ENCODE data around the gene LEMD1. TPM values are rescaled to one million over a fixed set of nuclear protein-coding genes. Genes with fewer than 3 reads are reported as not detected.

Gene LEMD1
- 1 to 10 TPM in 1 of 2 donors, not detected in 1; 1.1 TPM for total RNA-seq
- long read RNA-seq: 0 reads

DNA sequence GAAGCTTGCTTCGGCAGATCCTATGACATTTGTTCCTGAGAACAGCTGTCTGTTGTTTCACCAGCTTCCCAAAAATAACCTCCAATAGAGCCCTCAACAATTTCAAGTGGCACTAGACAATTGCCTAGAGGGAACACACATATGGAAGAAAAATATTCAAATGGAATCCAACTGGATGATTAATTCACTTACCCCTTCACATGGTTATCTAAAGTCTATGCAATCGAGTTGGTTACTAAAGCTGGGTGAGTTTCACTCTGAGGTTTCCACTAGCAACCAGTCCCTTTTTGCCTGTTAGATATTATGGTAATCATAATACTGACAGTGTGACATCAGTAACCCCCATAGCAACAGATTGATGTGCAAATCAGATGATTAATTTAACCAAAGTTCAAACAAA, at the start of gene LEMD1:
TSS of gene LEMD1 (minus strand) at position 259 of the 400 bp plus-strand sequence. CDS start 1,520 bp downstream, outside the sequence.
- no peak for DNase-seq
- intact Hi-C loops (cut with DNase I, micrococcal nuclease): no loop called here
- no peak for ATAC-seq

GRCh38 chr1:205470131-205470530, 48.3 kb upstream of the LEMD1 start:
- intact Hi-C loops (cut with DNase I, micrococcal nuclease): no loop called here
- peak; percentile 95 for ATAC-seq

DNA sequence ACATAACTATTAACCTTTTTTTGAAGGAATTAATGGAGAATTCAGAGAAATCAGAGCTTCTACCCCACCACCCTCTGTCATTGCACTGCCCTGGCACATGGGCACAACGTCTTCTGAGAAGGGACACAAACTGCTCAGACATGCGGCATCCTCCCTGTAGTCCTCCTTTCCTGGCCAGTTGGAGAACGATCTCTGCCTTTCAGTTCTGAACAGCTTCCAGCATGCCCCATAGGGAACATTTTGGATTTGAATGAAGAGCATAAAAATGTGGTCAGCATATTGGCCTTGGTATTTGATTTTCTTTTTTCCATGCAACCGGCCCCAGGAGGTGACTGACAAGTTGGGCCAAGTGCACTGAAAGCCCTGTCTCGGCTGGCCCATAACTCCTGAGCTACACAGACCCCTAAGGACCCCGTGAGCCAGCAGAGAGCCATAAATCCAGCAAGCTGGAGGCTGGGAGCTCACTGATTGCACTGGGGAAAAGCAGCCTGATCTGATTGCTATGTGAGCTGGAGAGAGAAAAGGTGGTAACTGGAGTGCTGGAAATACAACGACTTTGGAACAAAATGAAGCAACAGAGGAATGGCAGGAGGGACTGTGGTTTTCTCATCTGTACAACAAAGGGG, 44.9 kb upstream of the LEMD1 start:
- intact Hi-C loops (cut with DNase I, micrococcal nuclease): no loop called here
- DNase-seq (no peak), ATAC-seq (no peak)

More at GRCh38 chr1:205470131-205470530, 48.3 kb upstream of the LEMD1 start:
- peak; percentile 46 to 53 for DNase-seq

GRCh38 chr1:205465392-205465791, 43.5 kb upstream of the LEMD1 start:
- no peak for DNase-seq
- no peak for ATAC-seq
- intact Hi-C loops (cut with DNase I, micrococcal nuclease): no loop called here

DNA sequence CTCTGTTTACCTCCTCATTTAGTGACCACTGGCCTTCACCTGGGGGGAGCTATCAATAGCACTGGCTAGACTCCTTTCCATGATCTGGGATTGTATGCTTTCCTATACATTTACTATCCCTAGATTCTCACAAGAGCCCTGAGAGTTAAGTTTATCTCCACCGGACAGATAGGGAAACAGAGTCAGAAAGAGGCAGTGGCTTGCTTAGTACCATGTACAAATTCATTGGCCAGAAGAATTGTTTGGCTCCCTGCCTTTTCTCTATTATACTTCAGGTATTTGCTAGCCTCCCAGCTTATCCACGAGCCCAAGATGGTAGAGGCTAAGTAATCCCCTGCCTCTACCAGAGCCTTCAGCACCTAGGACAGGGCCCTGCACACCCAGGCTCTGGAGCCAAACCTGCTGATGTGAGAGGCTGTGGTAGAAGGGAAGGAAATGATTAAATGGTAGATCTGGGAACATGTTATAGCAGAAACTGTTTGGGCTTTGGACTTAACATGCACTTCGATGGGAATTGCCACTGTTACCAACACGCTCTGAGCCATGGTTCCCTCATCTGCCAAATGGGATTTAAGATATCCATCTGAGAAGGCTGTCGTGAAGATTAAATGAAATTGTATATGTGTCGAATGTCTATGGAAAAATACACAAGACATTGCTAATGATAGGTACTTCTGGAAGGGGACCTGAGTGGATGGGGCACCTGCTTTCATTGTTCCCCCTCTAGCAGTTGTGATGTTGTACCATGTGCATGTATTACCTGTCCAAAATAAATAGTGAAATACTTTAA, 37.1 kb upstream of the LEMD1 start:
- intact Hi-C loops (cut with DNase I, micrococcal nuclease): no loop called here
- DNase-seq (peak in 1 of 2 donors; percentile 49), ATAC-seq (peak; percentile 67)

- ATAC-seq (peak; percentile 54), DNase-seq (no peak)
- intact Hi-C loops (cut with DNase I, micrococcal nuclease): no loop called here
Observed at GRCh38 chr1:205456868-205457745, 35.3 kb upstream of the LEMD1 start.

GRCh38 chr1:205456383-205456867, 34.6 kb upstream of the LEMD1 start:
- intact Hi-C loops (cut with DNase I, micrococcal nuclease): no loop called here
- peak; percentile 53 for ATAC-seq
- no peak for DNase-seq

DNA sequence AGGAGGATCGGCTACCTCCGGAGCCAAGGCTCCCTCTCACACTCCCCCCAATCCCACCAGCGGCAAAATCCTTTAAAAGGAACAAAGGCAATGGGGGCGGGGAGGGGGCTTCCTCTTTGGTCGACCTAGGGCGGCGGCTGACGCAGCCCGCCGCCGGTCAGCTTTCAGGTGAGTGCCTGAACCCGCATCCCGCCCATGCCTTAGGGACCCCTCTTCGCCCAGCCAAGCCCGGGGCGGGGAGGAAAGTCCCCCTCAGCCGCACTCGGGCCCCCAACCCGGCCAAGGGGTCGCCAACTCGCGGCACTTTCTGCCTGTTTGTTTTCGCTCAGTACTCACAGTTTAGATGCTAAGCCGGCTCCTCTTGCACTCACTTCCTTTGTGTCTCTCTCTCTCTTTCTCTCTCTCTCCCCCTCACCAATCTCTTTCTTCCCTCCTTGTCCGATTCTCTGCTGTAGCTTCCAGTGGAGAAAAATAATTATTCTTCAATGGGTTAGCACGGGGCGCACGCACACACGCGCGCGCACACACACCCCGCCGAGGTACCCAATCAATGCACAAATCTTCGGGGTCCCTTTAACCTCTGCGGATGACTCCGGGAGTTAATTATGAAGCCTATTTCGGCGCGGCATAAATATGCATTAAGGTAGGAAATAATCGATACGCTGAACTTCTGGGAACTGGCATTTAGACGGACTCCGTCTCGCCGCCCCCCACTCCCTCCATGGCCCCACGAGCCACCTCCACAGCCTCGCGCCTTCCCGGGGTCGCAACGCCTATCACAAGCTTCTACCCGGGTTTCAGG, 33.9 kb upstream of the LEMD1 start, which contains the start of gene BLACAT1:
TSS of gene BLACAT1 (minus strand) at position 465 of the 802 bp plus-strand sequence.
- intact Hi-C loops (cut with DNase I, micrococcal nuclease): no loop called here
- no peak for DNase-seq
- no peak for ATAC-seq

GRCh38 chr1:205454903-205455335, 33.1 kb upstream of the LEMD1 start:
- ATAC-seq (no peak), DNase-seq (no peak)
- intact Hi-C loops (cut with DNase I, micrococcal nuclease): no loop called here

- intact Hi-C loops (cut with DNase I, micrococcal nuclease): no loop called here
- DNase-seq (no peak), ATAC-seq (no peak)
Observed at GRCh38 chr1:205453466-205453865, 31.6 kb upstream of the LEMD1 start.

DNA sequence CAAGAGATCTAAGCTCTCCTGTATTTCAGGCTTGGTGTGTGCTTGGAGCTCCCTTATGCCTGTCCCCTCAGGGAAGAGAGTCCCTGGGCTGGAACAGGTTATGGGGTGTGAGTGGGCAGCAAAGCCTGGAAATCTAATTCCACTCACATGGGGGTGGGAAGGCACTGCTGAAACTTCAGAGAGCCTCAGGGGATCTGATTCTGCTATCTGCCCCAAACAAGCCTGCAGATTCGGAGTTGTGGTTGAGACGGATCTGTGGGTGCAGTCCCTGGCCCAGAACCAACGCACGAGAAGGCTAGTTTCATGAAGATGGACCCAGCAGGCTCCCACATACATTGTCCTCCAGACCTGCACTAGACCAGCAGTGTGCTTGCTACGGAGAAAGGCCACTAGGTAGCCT, 31.1 kb upstream of the LEMD1 start:
- intact Hi-C loops (cut with DNase I, micrococcal nuclease): no loop called here
- ATAC-seq (no peak), DNase-seq (no peak)

GRCh38 chr1:205452364-205452763, 30.5 kb upstream of the LEMD1 start:
- DNase-seq (no peak), ATAC-seq (no peak)
- intact Hi-C loops (cut with DNase I, micrococcal nuclease): no loop called here

DNA sequence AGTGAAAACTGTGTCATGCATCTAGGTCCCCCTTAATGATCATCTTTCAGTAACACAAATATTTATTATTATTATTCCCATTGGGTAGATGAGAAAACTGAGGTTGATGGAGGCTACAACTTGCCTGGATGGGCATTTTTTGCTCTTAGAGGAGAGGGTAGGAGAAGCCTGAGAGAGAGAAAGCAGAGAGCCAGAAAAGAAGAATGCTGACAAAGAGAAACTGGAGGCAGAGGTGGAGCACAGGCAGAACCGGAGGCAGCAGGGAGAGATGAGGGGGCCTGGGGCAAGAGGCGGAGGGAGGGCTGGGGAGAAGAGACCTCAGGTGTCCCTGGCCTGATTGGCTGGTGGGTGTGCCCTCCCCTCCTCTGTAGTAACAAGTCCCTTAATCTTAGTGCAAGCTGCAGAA, 29.9 kb upstream of the LEMD1 start:
- DNase-seq (no peak), ATAC-seq (no peak)
- intact Hi-C loops (cut with DNase I, micrococcal nuclease): no loop called here

DNA sequence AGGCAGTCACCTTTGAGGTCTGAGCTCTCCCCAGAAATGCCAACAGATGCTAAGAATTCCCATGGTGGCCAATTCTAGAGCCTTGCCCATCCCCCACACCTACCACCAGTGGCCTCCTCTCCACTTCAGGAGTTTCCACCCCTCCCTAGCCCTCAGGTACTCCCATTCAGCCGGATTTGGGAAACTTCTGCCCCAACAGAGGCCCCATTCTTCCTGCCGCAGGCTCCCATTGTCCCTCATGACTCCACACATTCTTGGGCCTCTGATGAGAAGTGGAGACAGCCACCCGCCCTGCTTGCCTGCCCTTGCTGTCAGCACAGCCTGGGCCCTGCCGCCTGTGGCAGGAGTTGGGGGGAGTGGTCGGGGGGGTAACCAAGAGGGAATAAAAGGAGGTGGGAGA, 29.3 kb upstream of the LEMD1 start:
- no peak for DNase-seq
- no peak for ATAC-seq
- intact Hi-C loops (cut with DNase I, micrococcal nuclease): no loop called here

DNA sequence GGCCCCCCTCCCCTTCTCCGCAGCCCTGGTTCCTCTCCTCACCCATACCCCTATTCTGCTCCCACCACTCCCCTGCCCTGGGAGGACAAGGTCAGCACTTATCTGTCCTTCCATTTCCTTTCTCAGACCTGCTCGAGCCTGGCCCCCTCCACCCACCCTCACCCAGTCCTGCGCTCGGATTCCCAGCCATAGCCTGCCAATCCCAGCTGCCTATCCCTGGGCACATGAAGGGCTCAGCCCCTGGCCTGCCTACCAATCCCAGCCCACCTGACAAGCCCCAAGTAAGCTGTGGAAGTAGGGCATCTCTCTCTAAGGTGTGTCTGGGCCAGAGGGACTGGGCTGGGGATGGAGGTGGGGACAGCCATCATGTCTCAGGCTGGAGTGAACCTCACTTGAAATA, 28.6 kb upstream of the LEMD1 start:
- intact Hi-C loops (cut with DNase I, micrococcal nuclease): no loop called here
- DNase-seq: no peak
- peak; percentile 10 for ATAC-seq

- intact Hi-C loops (cut with DNase I, micrococcal nuclease): no loop called here
- DNase-seq (peak; percentile 63 to 76), ATAC-seq (peak; percentile 92)
Observed at GRCh38 chr1:205449750-205450443, 28.0 kb upstream of the LEMD1 start.

DNA sequence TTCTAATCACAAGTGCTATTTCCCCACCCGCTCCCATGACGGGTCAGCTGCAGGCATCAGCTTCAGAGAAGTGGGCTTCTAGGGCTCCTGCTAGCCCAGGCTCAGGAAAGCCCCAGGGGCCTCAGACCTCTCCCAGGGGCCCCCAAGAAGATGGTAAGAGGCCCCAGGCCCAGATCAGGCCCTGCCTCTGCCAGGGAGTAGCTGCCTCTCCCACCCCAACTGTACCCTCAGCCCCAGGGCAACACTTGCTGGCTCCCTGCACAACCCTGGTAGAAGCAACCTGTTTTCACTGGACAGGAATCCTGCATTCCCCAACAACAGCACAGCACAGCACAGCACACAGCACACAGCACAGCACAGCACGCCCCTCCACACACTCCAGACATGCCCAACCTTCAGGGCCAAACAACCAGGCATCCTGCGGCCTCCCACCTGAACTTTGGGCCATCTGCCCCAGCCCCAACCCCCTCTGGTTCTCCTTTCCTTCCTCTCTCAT, 27.4 kb upstream of the LEMD1 start:
- peak; percentile 39 for ATAC-seq
- intact Hi-C loops (cut with DNase I, micrococcal nuclease): no loop called here
- no peak for DNase-seq

Measured in left colon (tissue), 2 donors.